Neural progenitor cell (in vitro differentiated cells): ENCODE results near the gene ITPR2.

ENCODE experiments used
- EZH2 ChIP-seq: fragments of 200-600 bp; sonication (generic); IDR thresholded peaks from 2 replicates; pipeline ENCODE4 v1.6.1; 2017; ENCODE audit warnings: antibody characterized with exemption, mild to moderate bottlenecking, moderate library complexity
- EZH2phosphoT487 ChIP-seq: fragments of 200-600 bp; sonication (generic); IDR thresholded peaks from 2 replicates; pipeline ENCODE4 v1.6.1; 2017; ENCODE audit warnings: antibody characterized with exemption
- TF ChIP-seq, protein P1 (sequence below): fragments of 200-600 bp; sonication (generic); IDR thresholded peaks from 2 replicates; pipeline ENCODE4 v1.5.1; 2017; ENCODE audit warnings: antibody characterized with exemption, mild to moderate bottlenecking

DNA sequence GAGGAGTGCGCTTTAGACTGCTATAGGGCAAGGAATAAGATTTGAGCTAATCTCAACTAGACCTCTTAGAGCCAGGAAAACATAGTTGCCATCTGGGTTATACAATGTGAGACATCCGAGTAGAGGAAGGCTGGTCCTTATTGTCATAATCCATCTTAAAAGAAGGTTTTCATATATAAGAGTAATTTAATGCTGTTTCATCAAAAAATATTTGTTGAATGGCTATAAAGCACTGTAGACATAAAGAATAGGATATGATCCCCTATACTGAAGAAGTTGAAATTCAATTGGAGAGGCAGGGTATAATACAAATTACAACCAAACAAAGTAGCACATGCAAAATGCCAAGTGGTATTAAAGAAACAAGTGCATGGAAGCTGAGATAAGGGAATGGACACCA lies 343.1 kb downstream of the ITPR2 start:
- TF ChIP-seq, protein P1, sequence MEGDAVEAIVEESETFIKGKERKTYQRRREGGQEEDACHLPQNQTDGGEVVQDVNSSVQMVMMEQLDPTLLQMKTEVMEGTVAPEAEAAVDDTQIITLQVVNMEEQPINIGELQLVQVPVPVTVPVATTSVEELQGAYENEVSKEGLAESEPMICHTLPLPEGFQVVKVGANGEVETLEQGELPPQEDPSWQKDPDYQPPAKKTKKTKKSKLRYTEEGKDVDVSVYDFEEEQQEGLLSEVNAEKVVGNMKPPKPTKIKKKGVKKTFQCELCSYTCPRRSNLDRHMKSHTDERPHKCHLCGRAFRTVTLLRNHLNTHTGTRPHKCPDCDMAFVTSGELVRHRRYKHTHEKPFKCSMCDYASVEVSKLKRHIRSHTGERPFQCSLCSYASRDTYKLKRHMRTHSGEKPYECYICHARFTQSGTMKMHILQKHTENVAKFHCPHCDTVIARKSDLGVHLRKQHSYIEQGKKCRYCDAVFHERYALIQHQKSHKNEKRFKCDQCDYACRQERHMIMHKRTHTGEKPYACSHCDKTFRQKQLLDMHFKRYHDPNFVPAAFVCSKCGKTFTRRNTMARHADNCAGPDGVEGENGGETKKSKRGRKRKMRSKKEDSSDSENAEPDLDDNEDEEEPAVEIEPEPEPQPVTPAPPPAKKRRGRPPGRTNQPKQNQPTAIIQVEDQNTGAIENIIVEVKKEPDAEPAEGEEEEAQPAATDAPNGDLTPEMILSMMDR = no peak
- TF ChIP-seq EZH2 = no peak
- TF ChIP-seq EZH2phosphoT487 = no peak
